ENCODE measurements around the gene ITGB3. TPM values are rescaled to one million over a fixed set of nuclear protein-coding genes. Genes with fewer than 3 reads are reported as not detected.

The ITGB3 gene
- total RNA-seq, 1 experiment from 2014 or later: not detected

- Histone ChIP-seq H3K79me2 (ENCODE audit: insufficient read depth, low read length) (no peaks in the 10 kb centered on the region), H3K4me2 (ENCODE audit: low read length) (no peak within 1 kb of the TSS), H2AFZ (ENCODE audit: low read depth, low read length, poor library complexity, severe bottlenecking) (no peak within 1 kb of the TSS), H3K9me3 (ENCODE audit: control insufficient read depth in 1 of 2, insufficient read depth in 1 of 2, low read depth in 1 of 2, low read length in 2 of 2) (no peaks in the 10 kb centered on the region), H3K4me1 (ENCODE audit: control insufficient read depth in 1 of 2, insufficient read depth in 2 of 2, low read length in 2 of 2) (peaks cover 9 to 16% of the 10 kb centered on the region in 2 experiments), H3K4me3 (replicated peaks in 1 of 2; ENCODE audit: low read depth in 1 of 2, low read length in 2 of 2) (no peak within 1 kb of the TSS), H3K27ac (ENCODE audit: low read depth, low read length) (no peak within 1 kb of the TSS), H3K36me3 (ENCODE audit: control insufficient read depth in 1 of 2, insufficient read depth in 2 of 2, low read length in 2 of 2) (no peaks in the 10 kb centered on the region), H3K27me3 (ENCODE audit: insufficient read depth, low read length) (no peaks in the 10 kb centered on the region), H3K9me2 (ENCODE audit: insufficient read depth) (no peaks in the 10 kb centered on the region), H4K20me1 (ENCODE audit: insufficient read depth) (no peaks in the 10 kb centered on the region), H3K9ac (ENCODE audit: low read length) (no peak within 1 kb of the TSS)
- no TSS peak for BruUV-seq (replicated peaks)
- ChIA-PET CTCF (no interaction called here), POLR2A (no interaction called here), RAD21 (ENCODE audit: low non-redundant PET in 1 of 2, low total read pairs in 2 of 2, uncharacterized antibody in 2 of 2, unreplicated experiment in 2 of 2) (no interaction called here)
- TF ChIP-seq JUND (IDR thresholded peaks at IDR 0.05) (no peak), TCF7L2 (IDR thresholded peaks at IDR 0.05; ENCODE audit: borderline replicate concordance, extremely low read depth, insufficient read depth, insufficient read length) (no peak), EZH2 (IDR thresholded peaks at IDR 0.05) (no peak), EGR1 (IDR thresholded peaks at IDR 0.05; ENCODE audit: low read depth) (no peak), SIN3A (IDR thresholded peaks at IDR 0.05; ENCODE audit: low read depth) (no peak), POLR2A (IDR thresholded peaks at IDR 0.05; ENCODE audit: borderline replicate concordance, extremely low read depth, insufficient read depth, insufficient read length) (no peak), YY1 (IDR thresholded peaks at IDR 0.05; ENCODE audit: extremely low read depth, insufficient replicate concordance, low read depth, low read length) (no peak), POLR2AphosphoS5 (IDR thresholded peaks at IDR 0.05; ENCODE audit: low read depth, low read length) (no peak)
- TF ChIP-seq, protein P1, sequence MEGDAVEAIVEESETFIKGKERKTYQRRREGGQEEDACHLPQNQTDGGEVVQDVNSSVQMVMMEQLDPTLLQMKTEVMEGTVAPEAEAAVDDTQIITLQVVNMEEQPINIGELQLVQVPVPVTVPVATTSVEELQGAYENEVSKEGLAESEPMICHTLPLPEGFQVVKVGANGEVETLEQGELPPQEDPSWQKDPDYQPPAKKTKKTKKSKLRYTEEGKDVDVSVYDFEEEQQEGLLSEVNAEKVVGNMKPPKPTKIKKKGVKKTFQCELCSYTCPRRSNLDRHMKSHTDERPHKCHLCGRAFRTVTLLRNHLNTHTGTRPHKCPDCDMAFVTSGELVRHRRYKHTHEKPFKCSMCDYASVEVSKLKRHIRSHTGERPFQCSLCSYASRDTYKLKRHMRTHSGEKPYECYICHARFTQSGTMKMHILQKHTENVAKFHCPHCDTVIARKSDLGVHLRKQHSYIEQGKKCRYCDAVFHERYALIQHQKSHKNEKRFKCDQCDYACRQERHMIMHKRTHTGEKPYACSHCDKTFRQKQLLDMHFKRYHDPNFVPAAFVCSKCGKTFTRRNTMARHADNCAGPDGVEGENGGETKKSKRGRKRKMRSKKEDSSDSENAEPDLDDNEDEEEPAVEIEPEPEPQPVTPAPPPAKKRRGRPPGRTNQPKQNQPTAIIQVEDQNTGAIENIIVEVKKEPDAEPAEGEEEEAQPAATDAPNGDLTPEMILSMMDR (IDR thresholded peaks at IDR 0.05 in 2 of 3, conservative IDR thresholded peaks at IDR 0.05 in 1 of 3; ENCODE audit: borderline replicate concordance in 1 of 3, insufficient read depth in 1 of 3, low read depth in 2 of 3, low read length in 2 of 3): no peak
- TF ChIP-seq, protein P2, sequence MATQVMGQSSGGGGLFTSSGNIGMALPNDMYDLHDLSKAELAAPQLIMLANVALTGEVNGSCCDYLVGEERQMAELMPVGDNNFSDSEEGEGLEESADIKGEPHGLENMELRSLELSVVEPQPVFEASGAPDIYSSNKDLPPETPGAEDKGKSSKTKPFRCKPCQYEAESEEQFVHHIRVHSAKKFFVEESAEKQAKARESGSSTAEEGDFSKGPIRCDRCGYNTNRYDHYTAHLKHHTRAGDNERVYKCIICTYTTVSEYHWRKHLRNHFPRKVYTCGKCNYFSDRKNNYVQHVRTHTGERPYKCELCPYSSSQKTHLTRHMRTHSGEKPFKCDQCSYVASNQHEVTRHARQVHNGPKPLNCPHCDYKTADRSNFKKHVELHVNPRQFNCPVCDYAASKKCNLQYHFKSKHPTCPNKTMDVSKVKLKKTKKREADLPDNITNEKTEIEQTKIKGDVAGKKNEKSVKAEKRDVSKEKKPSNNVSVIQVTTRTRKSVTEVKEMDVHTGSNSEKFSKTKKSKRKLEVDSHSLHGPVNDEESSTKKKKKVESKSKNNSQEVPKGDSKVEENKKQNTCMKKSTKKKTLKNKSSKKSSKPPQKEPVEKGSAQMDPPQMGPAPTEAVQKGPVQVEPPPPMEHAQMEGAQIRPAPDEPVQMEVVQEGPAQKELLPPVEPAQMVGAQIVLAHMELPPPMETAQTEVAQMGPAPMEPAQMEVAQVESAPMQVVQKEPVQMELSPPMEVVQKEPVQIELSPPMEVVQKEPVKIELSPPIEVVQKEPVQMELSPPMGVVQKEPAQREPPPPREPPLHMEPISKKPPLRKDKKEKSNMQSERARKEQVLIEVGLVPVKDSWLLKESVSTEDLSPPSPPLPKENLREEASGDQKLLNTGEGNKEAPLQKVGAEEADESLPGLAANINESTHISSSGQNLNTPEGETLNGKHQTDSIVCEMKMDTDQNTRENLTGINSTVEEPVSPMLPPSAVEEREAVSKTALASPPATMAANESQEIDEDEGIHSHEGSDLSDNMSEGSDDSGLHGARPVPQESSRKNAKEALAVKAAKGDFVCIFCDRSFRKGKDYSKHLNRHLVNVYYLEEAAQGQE (IDR thresholded peaks at IDR 0.05; ENCODE audit: low read depth): no peak
- intact Hi-C loops (cut with micrococcal nuclease): no loop called here
- DNase-seq (ENCODE audit: low read depth, low spot score) (no peak), ATAC-seq (no peak)
These were observed 44.7 kb upstream of the ITGB3 start, which contains the start of gene MYL4 for GRCh38 chr17:47208744-47209488. Gene MYL4, plus strand, starts transcription at chr17:47209348. Its CDS starts 75 bp downstream, at chr17:47209423.

Measured in HCT116 (cell line).